A673 (cell line): ENCODE results near the gene MAP2K5. TPM values are rescaled to one million over a fixed set of nuclear protein-coding genes. Genes with fewer than 3 reads are reported as not detected.

Experiments
- BruUV-seq: library from RNA; stranded (reverse); fragments of 400-500 nt; replicated peaks from 2 replicates; lab custom pipeline; 2021; lab: Mats Ljungman, UMichigan
- CTCF ChIA-PET: fragments of 300-600 bp; sonication (Branson Sonifier 250); formaldehyde crosslinking; loops from one replicate; lab custom pipeline; 2022; ENCODE audit warnings: antibody characterized with exemption; lab: Charles Lee
- POLR2A ChIA-PET: fragments of 300-600 bp; sonication (Branson Sonifier 250); formaldehyde crosslinking; loops from one replicate; lab custom pipeline; 2022; ENCODE audit warnings: antibody characterized with exemption; ENCODE audit not compliant: low non-redundant PET; lab: Charles Lee
- DNase-seq: peaks from one replicate; pipeline ENCODE4 v3.0.0-alpha.2; 2015; ENCODE audit warnings: low spot score
- H3K27ac ChIP-seq: fragments of 200-600 bp; sonication (generic); 2 replicates; pipeline ENCODE4 v1.5.1; 2016; ENCODE audit warnings: mixed run types, low read depth, mild to moderate bottlenecking, mixed read lengths, antibody characterized with exemption, low read length; ENCODE audit not compliant: poor library complexity, severe bottlenecking
- H3K27me3 ChIP-seq: fragments of 200-600 bp; sonication (generic); replicated peaks from 2 replicates; pipeline ENCODE4 v1.6.1; 2017; ENCODE audit warnings: mixed run types, low read depth, mild to moderate bottlenecking, mixed read lengths, antibody characterized with exemption, low read length; ENCODE audit not compliant: insufficient read depth, poor library complexity
- H3K36me3 ChIP-seq: fragments of 200-600 bp; sonication (generic); 2 replicates; pipeline ENCODE4 v1.6.1; 2016; ENCODE audit warnings: mixed run types, mild to moderate bottlenecking, mixed read lengths, antibody characterized with exemption, low read length; ENCODE audit not compliant: insufficient read depth, poor library complexity, severe bottlenecking
- H3K4me1 ChIP-seq: fragments of 200-600 bp; sonication (generic); 2 replicates; pipeline ENCODE4 v1.6.1; 2017; ENCODE audit warnings: mixed run types, mild to moderate bottlenecking, mixed read lengths, antibody characterized with exemption, low read length; ENCODE audit not compliant: insufficient read depth, poor library complexity, severe bottlenecking
- H3K4me3 ChIP-seq: fragments of 200-600 bp; sonication (generic); 2 replicates; pipeline ENCODE4 v1.5.1; 2016; ENCODE audit warnings: low read depth, mixed run types, mild to moderate bottlenecking, mixed read lengths, low read length; ENCODE audit not compliant: poor library complexity, severe bottlenecking
- H3K9me3 ChIP-seq: fragments of 200-600 bp; sonication (generic); 2 replicates; pipeline ENCODE4 v1.6.1; 2016; ENCODE audit warnings: mixed run types, low read depth, mild to moderate bottlenecking, mixed read lengths, antibody characterized with exemption, low read length; ENCODE audit not compliant: poor library complexity, severe bottlenecking
- EZH2 ChIP-seq: fragments of 200-600 bp; sonication (generic); IDR thresholded peaks from 2 replicates; pipeline ENCODE4 v1.6.1; 2017; ENCODE audit warnings: borderline replicate concordance, low read depth, mild to moderate bottlenecking, mixed read lengths, antibody characterized with exemption, low read length; ENCODE audit not compliant: poor library complexity, severe bottlenecking
- intact Hi-C: fragments of 100-400 bp; cut with micrococcal nuclease; formaldehyde crosslinking; loops from one replicate; pipeline ENCODE4 v1.10.0; 2022; ENCODE audit not compliant: unreplicated experiment
- total RNA-seq: library from RNA; stranded (reverse); gene quantifications from 2 replicates; pipeline ENCODE4 v1.2.3, GENCODE V29; 2021
- TF ChIP-seq, protein P1 (sequence below): fragments of 300-800, 200-600 bp; sonication (generic); conservative IDR thresholded peaks from 2 replicates; pipeline ENCODE4 v1.5.1; 2017; ENCODE audit warnings: low read depth, mild to moderate bottlenecking, antibody characterized with exemption, low read length, moderate library complexity, mixed read lengths

Gene MAP2K5
- total RNA-seq, 1 experiment from 2014 or later, result 62.8 TPM

DNA sequence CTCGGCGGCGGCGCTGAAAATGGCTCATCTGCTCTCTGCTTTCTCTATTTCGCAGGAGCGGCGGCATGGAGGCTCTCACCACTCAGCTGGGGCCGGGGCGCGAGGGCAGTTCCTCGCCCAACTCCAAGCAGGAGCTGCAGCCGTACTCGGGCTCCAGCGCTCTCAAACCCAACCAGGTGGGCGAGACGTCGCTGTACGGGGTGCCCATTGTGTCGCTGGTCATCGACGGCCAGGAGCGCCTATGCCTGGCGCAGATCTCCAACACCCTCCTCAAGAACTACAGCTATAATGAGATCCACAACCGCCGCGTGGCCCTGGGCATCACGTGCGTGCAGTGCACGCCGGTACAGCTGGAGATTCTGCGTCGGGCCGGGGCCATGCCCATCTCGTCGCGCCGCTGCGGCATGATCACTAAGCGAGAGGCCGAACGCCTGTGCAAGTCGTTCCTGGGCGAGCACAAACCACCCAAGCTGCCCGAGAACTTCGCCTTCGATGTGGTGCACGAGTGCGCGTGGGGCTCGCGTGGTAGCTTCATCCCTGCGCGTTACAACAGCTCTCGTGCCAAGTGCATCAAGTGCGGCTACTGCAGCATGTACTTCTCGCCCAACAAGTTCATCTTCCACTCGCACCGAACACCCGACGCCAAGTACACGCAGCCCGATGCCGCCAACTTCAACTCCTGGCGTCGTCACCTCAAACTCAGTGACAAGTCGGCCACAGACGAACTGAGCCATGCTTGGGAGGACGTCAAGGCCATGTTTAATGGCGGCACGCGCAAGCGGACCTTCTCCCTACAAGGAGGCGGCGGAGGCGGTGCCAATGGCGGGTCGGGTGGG lies 283.6 kb downstream of the MAP2K5 start:
- ChIA-PET CTCF (no interaction called here), POLR2A (no interaction called here)
- peak overlapping the region; percentile 24 for H3K4me3 ChIP-seq
- no peak for DNase-seq
- H3K4me1 ChIP-seq, result peaks cover 36% of the 10 kb centered on the region
- H3K9me3 ChIP-seq, result no peaks in the 10 kb centered on the region
- no peak overlapping the region for H3K27ac ChIP-seq
- peaks cover 100% of the 10 kb centered on the region for H3K27me3 ChIP-seq
- peak; percentile 99 for TF ChIP-seq EZH2
- TF ChIP-seq, protein P1, sequence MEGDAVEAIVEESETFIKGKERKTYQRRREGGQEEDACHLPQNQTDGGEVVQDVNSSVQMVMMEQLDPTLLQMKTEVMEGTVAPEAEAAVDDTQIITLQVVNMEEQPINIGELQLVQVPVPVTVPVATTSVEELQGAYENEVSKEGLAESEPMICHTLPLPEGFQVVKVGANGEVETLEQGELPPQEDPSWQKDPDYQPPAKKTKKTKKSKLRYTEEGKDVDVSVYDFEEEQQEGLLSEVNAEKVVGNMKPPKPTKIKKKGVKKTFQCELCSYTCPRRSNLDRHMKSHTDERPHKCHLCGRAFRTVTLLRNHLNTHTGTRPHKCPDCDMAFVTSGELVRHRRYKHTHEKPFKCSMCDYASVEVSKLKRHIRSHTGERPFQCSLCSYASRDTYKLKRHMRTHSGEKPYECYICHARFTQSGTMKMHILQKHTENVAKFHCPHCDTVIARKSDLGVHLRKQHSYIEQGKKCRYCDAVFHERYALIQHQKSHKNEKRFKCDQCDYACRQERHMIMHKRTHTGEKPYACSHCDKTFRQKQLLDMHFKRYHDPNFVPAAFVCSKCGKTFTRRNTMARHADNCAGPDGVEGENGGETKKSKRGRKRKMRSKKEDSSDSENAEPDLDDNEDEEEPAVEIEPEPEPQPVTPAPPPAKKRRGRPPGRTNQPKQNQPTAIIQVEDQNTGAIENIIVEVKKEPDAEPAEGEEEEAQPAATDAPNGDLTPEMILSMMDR, result no peak
- no TSS peak for BruUV-seq
- intact Hi-C loops, result no loop called here
- no peaks in the 10 kb centered on the region for H3K36me3 ChIP-seq

DNA sequence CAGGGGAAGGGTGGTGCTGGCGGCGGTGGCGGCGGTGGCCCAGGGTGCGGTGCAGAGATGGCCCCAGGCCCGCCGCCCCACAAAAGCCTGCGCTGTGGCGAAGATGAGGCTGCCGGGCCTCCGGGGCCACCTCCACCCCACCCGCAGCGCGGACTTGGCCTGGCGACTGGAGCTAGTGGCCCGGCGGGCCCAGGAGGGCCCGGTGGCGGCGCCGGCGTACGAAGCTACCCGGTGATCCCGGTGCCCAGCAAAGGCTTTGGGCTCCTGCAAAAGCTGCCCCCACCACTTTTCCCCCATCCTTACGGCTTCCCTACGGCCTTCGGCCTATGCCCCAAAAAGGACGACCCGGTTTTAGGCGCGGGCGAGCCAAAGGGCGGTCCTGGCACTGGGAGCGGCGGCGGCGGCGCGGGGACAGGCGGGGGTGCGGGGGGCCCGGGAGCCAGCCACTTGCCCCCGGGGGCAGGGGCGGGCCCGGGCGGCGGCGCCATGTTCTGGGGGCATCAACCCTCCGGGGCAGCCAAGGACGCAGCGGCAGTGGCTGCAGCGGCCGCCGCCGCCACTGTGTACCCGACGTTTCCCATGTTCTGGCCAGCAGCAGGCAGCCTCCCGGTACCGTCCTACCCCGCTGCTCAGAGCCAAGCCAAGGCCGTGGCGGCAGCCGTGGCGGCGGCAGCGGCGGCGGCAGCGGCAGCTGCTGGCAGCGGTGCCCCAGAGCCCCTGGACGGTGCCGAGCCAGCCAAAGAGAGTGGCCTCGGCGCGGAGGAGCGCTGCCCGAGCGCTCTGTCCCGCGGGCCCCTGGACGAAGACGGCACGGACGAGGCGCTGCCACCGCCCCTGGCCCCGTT lies 284.4 kb downstream of the MAP2K5 start:
- no peak for DNase-seq
- Histone ChIP-seq H3K27ac (no peak overlapping the region), H3K36me3 (no peaks in the 10 kb centered on the region), H3K9me3 (no peaks in the 10 kb centered on the region), H3K4me3 (no peak overlapping the region), H3K4me1 (peaks cover 31% of the 10 kb centered on the region), H3K27me3 (peaks cover 98% of the 10 kb centered on the region)
- ChIA-PET CTCF (no interaction called here), POLR2A (no interaction called here)
- intact Hi-C loops, result no loop called here
- BruUV-seq, result no TSS peak
- peak; percentile 80 for TF ChIP-seq EZH2
- TF ChIP-seq, protein P1, result no peak

DNA sequence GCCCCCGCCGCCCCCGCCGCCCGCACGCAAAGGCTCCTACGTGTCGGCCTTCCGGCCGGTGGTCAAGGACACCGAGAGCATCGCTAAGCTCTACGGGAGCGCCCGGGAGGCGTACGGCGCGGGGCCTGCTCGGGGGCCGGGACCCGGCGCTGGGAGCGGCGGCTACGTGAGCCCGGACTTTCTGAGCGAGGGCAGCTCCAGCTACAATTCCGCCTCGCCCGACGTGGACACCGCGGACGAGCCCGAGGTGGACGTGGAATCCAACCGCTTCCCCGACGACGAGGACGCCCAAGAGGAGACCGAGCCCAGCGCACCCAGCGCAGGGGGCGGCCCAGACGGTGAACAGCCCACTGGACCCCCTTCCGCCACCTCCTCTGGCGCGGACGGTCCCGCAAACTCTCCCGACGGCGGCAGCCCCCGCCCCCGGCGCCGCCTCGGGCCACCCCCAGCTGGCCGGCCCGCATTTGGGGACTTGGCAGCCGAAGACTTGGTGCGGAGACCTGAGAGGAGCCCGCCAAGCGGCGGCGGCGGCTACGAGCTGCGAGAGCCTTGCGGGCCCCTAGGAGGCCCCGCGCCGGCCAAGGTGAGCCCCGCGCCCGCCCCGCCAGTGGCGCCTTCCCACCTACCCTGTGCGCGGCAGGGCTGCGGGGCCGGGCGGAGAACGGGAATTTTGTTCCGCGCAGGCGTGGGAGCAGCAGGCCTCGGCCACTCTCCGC lies 285.2 kb downstream of the MAP2K5 start:
- intact Hi-C loops, result no loop called here
- H3K4me3 ChIP-seq, result peak overlapping the region; percentile 18
- H3K27me3 ChIP-seq, result peaks cover 98% of the 10 kb centered on the region
- H3K4me1 ChIP-seq, result peaks cover 27% of the 10 kb centered on the region
- no peak for DNase-seq
- no peaks in the 10 kb centered on the region for H3K36me3 ChIP-seq
- H3K9me3 ChIP-seq, result no peaks in the 10 kb centered on the region
- POLR2A ChIA-PET, result no interaction called here
- no peak overlapping the region for H3K27ac ChIP-seq
- TF ChIP-seq EZH2, result peak; percentile 97
- TF ChIP-seq, protein P1, result no peak
- CTCF ChIA-PET, result no interaction called here
- BruUV-seq, result no TSS peak
